IPS DF 6.9 (cell line): ENCODE data around the gene PPP6R1.

Experiments
- DNase-seq: peaks from one replicate; pipeline ENCODE4 v3.0.0-alpha.2; 2013; ENCODE audit warnings: low read depth, low spot score
- H3K27ac ChIP-seq: one replicate; pipeline ENCODE4 v1.5.1; 2013; ENCODE audit warnings: low read length, control low read depth
- H3K27me3 ChIP-seq: 2 replicates; pipeline ENCODE4 v1.6.1; 2013; ENCODE audit warnings: mild to moderate bottlenecking, low read length; ENCODE audit not compliant: control insufficient read depth, insufficient read depth
- H3K36me3 ChIP-seq: 2 replicates; pipeline ENCODE4 v1.6.1; 2013; ENCODE audit warnings: low read length; ENCODE audit not compliant: control insufficient read depth, insufficient read depth
- H3K4me1 ChIP-seq: 2 replicates; pipeline ENCODE4 v1.6.1; 2013; ENCODE audit warnings: low read length; ENCODE audit not compliant: control insufficient read depth, insufficient read depth
- H3K4me3 ChIP-seq: 2 replicates; pipeline ENCODE4 v1.5.1; 2013; ENCODE audit warnings: mild to moderate bottlenecking, low read length
- H3K9me3 ChIP-seq: 2 replicates; pipeline ENCODE4 v1.6.1; 2013; ENCODE audit warnings: low read length, inconsistent platforms; ENCODE audit not compliant: control insufficient read depth, insufficient read depth
- WGBS: extraction: QIAGEN DNeasy Blood & Tissue Kit; methylation state at CpG from one replicate; pipeline ENCODE4 v1.1.7; 2013; ENCODE audit warnings: mixed read lengths, missing lambda C conversion rate; ENCODE audit not compliant: insufficient read length, insufficient coverage; 5-methylcytosine and 5-hydroxymethylcytosine counted together

The PPP6R1 gene

GRCh38 chr19:55250262-55251036 lies 8.4 kb downstream of the PPP6R1 start:
- no CpG with 5 or more reads among the region's 18 CpGs for WGBS
- no peaks in the 10 kb centered on the region; the same call in 1 of the 2 replicates for H3K4me1 ChIP-seq
- DNase-seq, result no peak
- no peaks in the 10 kb centered on the region for H3K9me3 ChIP-seq
- no peak overlapping the region for H3K4me3 ChIP-seq
- H3K36me3 ChIP-seq, result peaks cover 6% of the 10 kb centered on the region; the same call in 1 of the 2 replicates
- no peaks in the 10 kb centered on the region for H3K27me3 ChIP-seq
- no peak overlapping the region for H3K27ac ChIP-seq

- Histone ChIP-seq H3K4me1 (no peaks in the 10 kb centered on the region; the same call in 1 of the 2 replicates), H3K4me3 (no peak overlapping the region), H3K36me3 (peaks cover 11% of the 10 kb centered on the region), H3K27me3 (no peaks in the 10 kb centered on the region), H3K27ac (no peak overlapping the region), H3K9me3 (no peaks in the 10 kb centered on the region)
- DNase-seq, result no peak
- no CpG with 5 or more reads among the region's 11 CpGs for WGBS
These were observed 9.0 kb downstream of the PPP6R1 start for GRCh38 chr19:55249841-55250240.

GRCh38 chr19:55248704-55249103 lies 10.1 kb downstream of the PPP6R1 start:
- Histone ChIP-seq H3K4me3 (no peak overlapping the region), H3K4me1 (no peaks in the 10 kb centered on the region), H3K27ac (no peak overlapping the region), H3K27me3 (no peaks in the 10 kb centered on the region), H3K9me3 (no peaks in the 10 kb centered on the region), H3K36me3 (peaks cover 16% of the 10 kb centered on the region)
- DNase-seq, result no peak
- no CpG with 5 or more reads among the region's 9 CpGs for WGBS

GRCh38 chr19:55248166-55248675 lies 10.6 kb downstream of the PPP6R1 start:
- Histone ChIP-seq H3K4me3 (no peak overlapping the region), H3K36me3 (peaks cover 16% of the 10 kb centered on the region), H3K9me3 (no peaks in the 10 kb centered on the region), H3K27ac (no peak overlapping the region), H3K27me3 (no peaks in the 10 kb centered on the region), H3K4me1 (no peaks in the 10 kb centered on the region)
- WGBS, result no CpG with 5 or more reads among the region's 10 CpGs
- DNase-seq, result no peak

- Histone ChIP-seq H3K4me1 (no peaks in the 10 kb centered on the region), H3K27ac (no peak overlapping the region), H3K4me3 (no peak overlapping the region), H3K36me3 (peaks cover 16% of the 10 kb centered on the region), H3K27me3 (no peaks in the 10 kb centered on the region), H3K9me3 (no peaks in the 10 kb centered on the region)
- no peak for DNase-seq
- no CpG with 5 or more reads among the region's 10 CpGs for WGBS
These were observed 11.2 kb downstream of the PPP6R1 start for GRCh38 chr19:55247621-55248099.

GRCh38 chr19:55246462-55247451 lies 12.1 kb downstream of the PPP6R1 start:
- H3K27ac ChIP-seq, result no peak overlapping the region
- WGBS, result no CpG with 5 or more reads among the region's 40 CpGs
- no peaks in the 10 kb centered on the region for H3K9me3 ChIP-seq
- peaks cover 22% of the 10 kb centered on the region for H3K36me3 ChIP-seq
- H3K4me1 ChIP-seq, result no peaks in the 10 kb centered on the region
- no peak overlapping the region for H3K4me3 ChIP-seq
- no peaks in the 10 kb centered on the region for H3K27me3 ChIP-seq
- no peak for DNase-seq

- H3K4me3 ChIP-seq, result no peak overlapping the region
- DNase-seq, result no peak
- H3K4me1 ChIP-seq, result no peaks in the 10 kb centered on the region
- peaks cover 34% of the 10 kb centered on the region for H3K36me3 ChIP-seq
- H3K9me3 ChIP-seq, result no peaks in the 10 kb centered on the region
- WGBS, result no CpG with 5 or more reads among the region's 23 CpGs
- H3K27ac ChIP-seq, result no peak overlapping the region
- H3K27me3 ChIP-seq, result no peaks in the 10 kb centered on the region
These were observed 13.4 kb downstream of the PPP6R1 start for GRCh38 chr19:55245236-55245904.

DNA sequence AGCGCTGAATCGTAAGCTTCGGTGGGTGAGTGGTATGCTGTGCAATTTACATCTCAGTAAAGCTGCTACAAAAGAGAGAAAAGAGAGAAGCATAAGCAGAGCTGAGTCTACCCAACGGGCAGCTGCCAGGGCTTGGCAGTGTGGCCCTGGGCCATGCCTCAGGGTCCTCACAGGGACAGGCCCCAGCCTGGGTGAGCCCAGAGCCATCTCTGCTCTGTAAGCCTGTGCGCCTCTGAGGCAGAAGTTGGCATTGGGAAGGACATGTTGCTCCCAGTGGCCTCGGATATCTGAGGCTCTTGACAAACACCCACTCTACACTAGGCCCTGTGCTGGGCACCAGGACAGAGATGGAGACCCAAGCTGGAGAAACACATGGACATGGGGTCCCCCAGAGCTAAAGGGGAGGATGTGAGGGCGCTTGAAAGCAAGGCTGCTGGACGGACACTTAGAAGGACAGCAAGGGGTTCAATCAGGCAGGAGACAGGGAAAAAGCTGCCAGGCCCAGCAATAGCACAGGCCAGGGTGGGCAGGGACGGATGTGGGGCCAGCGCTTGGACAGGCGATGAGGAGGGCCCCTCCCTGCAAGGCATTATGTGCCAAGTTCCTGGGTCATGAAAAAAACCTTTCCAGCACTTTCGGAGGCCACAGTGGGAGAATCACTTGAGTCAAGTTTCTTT lies 14.7 kb downstream of the PPP6R1 start:
- no peaks in the 10 kb centered on the region for H3K9me3 ChIP-seq
- no peak for DNase-seq
- no peak overlapping the region for H3K4me3 ChIP-seq
- H3K27ac ChIP-seq, result no peak overlapping the region
- no peaks in the 10 kb centered on the region for H3K4me1 ChIP-seq
- H3K27me3 ChIP-seq, result no peaks in the 10 kb centered on the region
- H3K36me3 ChIP-seq, result peaks cover 47% of the 10 kb centered on the region
- no CpG with 5 or more reads among the region's 12 CpGs for WGBS

DNA sequence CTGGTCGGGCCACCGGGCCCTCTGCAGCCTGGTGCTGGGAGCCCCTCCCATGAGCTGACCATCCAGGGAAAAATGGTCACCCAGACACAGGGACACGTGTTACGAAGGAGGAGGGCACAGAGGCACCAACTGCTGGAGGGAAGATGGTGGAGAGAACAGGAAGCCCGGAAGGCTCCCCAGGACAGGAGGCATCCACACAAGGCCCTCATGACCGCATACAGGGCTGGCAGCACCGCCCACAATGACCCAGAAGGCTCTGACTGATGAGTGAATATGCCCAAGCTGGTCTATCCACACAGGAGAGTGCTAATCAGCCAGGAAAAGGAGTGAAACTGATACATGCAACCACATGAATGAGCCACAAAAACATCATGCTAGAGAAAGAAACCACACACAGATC lies 16.3 kb downstream of the PPP6R1 start:
- no CpG with 5 or more reads among the region's 7 CpGs for WGBS
- H3K4me1 ChIP-seq, result no peaks in the 10 kb centered on the region
- H3K27ac ChIP-seq, result no peak overlapping the region
- H3K36me3 ChIP-seq, result peaks cover 52% of the 10 kb centered on the region
- H3K27me3 ChIP-seq, result no peaks in the 10 kb centered on the region
- no peaks in the 10 kb centered on the region for H3K9me3 ChIP-seq
- H3K4me3 ChIP-seq, result no peak overlapping the region
- DNase-seq, result no peak
